NCI-H526 (cell line): ENCODE data around the gene LOXL4.
A peak's percentile ranks its signal among the peaks of the same experiment; 100 is the strongest.

Source experiments
- DNase-seq, 2 experiments: peaks; one replicate each; lab custom pipeline; 2025; lab: John Stamatoyannopoulos, UW

Gene LOXL4

DNA sequence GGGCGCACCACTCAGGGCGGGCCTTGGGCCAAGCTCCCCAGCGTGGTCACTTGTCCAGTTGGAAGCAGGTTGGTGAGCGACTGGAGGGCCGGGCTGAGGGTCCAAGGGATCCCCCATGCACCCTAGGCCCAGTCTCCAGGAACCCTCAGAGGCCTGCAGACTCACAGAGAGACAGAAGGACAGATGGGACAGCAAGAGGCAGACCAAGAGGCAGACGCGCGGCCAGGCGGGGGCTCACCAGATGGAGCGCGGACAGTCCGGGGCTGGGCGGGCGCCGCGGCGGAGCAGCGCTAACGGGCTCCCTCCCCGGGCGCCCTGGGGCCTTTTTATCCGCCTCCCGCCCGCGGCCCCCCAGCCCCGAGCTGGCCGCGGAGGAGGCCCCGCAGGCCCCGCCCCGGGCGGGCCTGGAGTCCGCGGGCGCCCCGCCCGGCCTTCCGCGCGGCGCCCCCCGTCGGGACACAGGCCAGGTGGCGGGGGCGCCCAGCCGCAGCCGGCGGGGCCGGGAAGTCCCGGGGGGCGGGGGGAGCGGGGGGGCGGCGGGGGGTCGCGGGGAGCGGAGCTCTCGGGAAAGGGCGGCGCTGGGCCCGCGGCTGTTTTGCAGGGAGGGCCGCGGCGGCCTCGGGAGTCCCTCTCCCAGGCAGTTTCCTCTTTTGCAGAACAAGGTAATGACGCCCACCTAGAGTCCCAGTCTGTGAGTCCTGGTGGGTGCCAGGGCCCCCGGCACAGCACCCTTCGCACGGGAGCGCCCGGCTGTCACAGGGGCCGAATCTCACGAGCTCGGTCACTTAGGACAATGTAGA is at the start of gene LOXL4:
Gene LOXL4, minus strand, starts transcription at position 301 of the 800 bp plus-strand sequence. CDS start 5,175 bp downstream, outside the sequence.
- DNase-seq = peak in 1 of 2 experiments; percentile 48

DNA sequence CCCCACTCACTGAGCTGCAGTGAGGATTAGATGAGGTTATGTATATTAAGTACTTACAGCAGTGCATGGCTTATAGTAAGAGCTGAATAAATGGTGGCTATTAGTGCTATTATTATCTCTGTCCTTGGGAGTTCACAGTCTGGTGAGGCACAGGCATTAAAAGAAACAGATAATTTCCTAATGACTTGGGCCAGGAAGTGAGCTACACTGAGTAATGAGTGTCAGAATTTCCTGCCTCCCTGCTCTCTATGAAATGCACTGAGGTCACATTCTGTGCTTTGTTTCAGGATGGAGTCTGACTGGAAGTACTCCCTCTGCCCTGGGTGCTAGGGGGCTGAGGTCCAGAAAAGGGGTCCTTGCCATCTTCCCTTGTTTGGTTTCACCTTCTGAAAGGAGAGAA is 48.7 kb upstream of the LOXL4 start:
- no peak for DNase-seq

DNA sequence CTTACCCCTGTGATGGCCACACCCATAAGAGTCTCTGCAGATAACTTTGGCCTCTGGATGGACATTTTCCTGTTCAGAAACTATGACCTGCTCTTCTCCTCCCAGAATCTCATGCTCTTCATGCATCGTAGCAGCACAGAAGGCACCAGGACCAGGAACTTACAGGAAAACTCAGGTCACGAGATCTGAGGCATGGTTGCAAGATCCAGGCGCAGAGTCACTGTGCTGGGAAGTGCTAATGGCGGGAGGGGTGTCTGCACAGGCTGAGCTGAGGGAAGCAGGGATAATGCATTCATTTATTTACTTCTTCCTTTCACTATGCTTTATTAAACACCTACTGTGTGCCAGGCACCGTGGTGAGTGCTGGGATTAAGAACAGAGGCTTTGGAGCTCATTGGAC is 48.2 kb upstream of the LOXL4 start:
- DNase-seq = no peak

DNA sequence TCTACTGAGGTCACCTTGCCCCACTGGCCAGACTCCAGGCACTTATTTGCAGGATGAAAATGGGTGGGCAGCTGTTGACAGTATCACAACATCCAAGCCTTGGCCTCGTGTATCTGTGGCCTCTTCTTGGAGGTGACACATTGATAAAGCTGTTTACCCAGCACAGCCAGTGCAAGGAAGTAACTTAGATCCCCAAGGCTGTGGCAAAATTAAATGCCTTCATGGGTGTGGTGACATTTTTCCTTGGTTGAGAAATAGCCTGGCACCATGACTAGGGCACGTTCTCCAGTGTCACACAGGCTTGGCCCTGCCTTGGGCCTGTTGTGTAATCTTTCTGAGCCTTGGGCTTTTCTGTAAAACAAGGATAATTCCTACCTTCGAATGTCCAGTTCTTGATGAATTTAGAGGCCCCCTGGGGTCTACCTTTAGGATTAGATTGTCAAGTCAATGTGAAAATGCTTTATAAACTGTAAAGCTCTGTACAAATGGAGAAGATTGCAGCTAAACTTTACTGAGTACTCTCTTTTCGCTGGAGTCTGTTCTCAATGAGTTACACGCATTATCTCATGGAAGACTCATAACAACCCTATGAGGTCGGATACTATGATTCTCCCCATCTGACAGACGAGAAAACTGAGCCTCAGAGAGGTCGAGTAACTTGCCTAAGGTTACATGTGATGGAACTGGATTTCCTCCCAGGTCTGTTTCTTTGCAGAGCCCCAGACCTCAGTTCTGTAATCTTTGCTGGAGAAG is 46.7 kb upstream of the LOXL4 start:
- no peak for DNase-seq

DNA sequence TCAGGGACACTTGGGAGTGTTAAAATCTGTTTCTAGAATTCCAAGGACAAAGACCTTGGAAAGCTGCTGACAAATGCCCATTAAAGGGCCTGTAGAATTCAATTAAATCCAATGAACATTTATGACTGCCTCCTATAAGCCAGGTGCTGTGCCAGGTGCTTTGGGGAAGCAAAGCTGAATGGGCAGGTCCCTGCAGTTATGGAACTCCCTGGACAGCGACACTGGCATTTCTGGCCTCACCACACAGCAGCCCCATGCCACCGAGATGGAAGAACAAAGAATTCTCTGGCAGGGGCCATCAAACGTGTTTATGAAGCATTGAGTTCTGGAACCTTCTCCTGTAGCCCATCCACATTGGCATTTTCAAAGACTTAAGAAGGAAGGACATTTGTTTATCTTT is 45.6 kb upstream of the LOXL4 start:
- no peak for DNase-seq

DNA sequence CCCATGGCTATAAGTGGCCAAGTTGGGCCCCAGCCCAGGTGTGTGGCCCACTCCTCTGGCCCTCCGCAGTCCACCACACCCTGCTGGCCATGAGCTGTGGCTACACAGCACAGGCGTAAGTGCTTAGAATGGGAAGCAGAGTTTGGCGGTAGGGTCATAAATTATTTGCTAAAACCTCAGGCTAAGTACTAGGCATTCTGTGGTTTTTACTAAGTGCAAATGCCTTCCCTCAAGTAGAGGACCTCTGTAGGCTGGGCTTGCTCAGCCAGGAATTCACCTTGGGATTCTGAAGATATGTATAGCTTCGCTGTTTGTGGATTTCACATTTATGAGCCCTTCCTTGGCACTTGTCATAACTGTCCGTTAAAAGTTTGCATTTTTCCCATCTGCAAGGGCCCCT is 44.8 kb upstream of the LOXL4 start:
- no peak for DNase-seq

DNA sequence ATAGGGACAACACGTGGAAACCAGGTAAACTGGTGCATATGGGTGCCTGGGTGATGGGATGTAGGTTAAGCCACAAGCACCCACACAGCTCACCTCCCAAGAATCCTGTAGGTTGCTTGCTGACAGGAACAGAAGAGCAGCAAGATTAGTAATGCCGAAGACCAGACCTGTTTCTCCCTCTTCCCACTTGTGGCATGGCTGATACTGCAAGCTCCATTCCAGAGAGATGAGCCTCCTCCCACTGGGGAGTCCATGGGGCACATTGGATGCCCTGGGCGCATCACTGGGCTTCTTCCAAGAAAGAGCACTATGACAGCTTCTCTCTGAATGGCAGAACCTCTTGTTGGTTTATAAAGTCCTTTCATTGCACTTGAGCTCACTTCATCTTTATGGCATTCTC is 44.4 kb upstream of the LOXL4 start:
- DNase-seq = no peak

DNA sequence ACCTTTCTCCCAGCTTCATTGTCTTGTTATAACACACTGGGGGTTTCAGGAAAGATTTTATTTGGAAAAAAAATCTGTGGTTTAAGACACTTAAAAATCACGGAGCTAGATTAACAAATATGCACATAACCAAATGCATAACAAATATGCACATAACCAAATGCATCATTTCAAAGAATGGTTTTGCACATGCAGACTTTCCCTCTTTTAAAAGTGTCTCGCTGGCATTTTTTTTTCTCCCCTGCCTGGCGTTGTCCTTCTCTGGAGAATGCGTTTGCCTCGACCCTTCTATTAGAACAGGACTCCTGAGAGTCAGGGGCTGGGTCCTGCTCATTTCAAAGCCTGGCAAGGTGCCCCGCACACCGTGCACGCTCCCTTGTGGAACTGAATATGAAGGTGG is 42.7 kb upstream of the LOXL4 start:
- no peak for DNase-seq

DNA sequence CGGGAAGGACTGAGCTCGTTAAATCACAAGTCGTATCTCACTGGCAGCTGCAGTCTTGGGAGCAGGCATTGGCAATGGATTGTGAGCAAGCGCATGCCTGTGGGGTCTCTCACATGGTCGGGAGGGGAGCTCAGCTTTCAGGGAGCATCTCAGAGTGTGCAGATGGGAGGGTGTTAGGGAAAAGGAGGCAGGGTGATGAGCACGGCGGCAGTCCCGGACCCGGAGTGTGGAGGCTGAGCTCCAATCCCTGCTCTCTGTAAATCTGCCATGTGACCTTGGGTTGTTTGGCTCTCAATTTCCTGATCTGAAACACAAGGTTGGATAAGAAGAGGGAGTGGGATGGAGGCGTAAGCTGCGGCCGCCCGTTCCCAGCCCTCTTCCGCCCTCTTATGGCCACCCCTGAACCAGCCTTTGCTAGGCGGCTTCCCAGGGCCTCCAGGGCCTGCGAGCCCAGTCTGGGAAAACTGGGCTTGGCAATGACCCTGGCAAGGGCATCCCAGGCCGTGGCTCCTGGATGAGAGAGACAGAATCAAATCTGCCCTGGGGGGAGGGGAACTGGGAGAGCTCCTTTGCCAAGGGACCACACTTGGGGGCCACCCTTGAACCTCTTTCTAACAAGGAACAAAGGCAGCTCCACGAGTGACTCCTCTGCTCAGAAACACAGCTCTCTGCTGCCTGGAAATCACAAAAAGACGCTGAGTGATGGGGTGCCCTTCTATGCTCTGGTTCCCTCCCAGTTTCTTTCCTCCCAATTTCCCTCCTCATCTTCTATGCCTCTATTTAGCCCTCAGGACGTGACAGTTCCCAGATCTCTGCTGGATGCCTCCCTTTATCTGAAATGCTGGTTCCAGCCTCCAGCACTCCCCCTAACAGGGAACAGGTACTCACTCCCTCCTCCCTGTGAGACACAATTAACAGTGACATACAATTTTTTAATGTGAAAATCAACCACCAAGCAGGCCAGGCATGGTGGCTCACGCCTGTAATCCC is 41.7 kb upstream of the LOXL4 start:
- peak; percentile 13 to 73 for DNase-seq

DNA sequence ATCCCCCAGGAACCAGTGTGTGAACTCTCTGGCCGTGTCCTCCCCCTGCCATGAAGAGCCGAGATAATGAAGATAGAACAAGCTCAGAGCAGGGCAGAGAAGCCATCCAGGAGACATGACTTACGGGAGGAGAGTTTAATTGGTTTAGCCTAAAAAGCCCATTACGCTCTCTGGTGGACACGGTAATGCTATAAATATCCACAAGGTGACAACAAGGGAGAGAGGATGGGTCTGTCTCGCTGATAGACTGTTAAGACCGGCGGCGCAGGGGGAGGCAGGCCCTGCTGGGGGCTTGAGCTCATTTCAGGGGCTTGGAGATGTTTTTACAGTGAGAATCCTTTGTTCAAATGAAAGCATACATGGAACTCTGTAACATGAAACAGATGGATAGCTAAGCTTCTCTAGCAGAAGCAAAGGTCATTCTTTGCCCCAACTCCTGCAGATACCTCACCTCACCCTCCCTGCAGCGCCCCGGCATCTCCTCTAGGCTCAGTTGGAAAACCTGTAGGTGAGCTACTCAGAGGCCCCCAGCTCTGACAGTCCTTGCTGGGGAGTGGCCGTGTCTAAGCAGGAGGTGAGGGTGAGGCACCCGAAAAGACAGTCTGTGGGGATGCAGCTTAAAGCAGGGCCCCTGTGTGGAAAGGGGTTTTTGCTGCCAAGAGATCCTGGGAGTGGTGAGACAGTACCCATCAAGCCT is 40.8 kb upstream of the LOXL4 start:
- peak in 1 of 2 experiments; percentile 19 for DNase-seq

DNA sequence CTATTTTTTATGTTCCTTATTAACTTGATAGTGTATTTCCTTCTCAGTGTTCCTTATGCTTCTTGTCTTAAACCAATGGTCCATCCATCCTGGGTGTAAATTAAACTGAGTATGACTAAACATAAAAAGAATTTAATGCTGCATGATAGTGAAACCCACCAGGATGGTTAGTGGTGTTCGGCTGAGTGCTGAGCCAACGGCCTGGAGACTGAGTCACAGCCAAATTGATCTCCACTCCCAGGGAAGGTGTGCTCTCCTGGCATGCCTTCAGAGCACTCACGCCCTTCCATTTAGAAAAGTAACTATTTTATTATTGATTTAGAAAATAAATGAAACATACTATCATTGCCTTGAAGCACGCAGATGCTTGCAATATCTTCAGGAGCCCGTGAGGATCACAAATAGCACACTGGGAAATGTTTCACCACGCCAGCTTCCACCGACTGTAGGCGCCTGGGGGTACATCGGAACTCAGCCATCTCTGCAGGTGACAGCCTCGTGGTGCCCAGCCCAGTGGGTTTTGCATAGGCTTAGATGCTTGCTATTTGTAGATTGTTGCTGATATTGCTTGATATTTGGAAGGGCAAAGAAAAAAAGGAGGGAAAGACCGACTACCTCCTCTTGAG is 40.0 kb upstream of the LOXL4 start:
- peak in 1 of 2 experiments; percentile 11 for DNase-seq

DNA sequence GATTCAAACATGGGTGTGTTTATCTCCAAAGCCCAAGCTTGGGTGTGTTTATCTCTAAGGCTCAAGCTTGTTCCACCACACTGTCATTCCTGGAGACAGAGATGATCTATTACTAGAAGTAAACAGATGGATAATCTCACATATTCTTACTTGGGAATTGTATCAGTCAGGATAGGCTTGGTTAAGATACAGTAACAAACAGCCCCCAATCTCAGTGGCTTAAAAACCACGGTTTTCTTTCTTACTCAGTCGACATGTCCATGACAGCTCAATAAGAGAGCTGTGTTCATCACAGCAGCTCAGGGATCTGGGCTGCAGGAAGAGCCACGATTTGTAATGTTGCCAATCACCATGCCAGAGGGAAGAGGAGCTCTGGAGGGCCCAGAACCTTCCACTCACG is 38.5 kb upstream of the LOXL4 start:
- DNase-seq = no peak

DNA sequence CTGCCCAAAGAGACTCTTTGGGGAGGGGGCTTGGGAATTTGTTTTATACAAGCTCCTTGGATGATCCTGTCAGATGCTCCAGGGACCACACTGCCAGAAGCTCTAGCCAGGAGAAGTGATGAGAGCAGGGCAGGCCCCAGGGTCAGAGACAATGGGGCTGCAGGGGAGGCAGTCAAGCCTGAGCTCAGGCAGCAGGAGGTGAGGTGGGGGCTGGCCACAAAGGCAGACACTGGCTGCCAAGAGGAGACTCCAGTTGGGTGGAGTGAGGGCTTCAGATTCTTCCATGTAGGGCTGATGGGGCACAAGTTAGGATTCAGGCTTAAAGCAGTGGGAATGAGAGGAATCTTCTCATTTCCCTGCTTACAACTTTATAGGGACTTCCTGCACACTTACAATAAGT is 35.6 kb upstream of the LOXL4 start:
- no peak for DNase-seq

DNA sequence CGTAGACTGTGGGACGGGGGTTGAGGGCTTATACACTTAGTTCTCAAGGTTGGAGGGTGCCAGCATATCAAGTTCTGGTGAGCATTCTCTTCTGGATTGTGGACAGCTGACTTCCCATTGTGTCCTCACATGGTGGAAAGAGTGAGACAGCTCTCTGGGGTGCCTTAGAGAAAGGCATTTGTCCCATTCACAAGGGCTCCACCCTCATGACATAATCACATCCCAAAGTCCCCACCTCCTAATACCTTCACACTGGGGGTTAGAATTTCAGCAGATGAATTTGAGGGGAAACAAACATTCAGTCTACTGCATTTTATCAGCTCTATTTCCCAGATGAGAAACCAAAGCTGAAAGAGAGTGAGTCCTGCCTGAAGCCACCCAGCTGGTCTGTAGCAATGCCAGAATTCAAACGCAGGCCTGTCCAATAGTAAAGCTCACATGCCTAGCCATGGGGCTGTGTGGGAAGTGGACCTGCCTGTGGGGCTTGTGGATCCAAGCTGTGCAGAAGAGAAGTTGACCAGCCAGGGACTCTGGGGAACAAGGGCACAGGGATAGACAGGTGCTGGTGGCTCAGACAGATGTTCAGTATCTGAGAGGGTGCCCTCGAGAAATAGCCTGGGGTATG is 34.9 kb upstream of the LOXL4 start:
- no peak for DNase-seq

DNA sequence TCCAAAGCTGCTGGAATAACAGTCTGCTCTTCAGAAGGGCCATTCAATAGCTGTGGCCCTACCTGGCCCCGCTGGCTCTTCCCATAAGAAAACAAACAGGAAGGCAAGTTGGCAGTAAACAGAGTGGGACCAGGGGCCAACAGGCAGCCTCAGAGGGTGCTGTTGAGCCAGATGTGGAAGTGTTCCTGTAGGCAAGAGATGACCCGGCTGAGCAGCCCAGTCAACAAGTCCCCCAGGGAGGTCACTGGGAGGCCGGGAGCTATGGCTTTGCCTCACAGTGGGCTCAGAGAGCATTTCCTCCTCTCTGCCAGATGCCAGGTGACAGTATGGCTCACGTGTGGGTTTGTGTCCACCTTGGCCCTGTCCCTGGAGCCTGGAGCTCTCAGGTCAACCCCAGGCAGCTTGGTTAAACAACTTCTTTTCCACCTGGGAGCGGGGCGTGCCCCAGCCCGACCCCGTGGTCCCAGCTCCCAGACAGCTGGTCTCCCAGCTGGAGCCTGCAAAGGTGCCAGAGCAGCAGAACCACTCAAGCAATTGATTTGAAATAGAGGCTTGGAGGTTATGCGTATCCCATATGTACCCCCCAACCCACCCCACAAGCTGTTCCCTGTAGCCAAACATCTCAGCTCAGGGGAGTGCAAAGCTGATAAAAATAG is 33.8 kb upstream of the LOXL4 start:
- DNase-seq = no peak

DNA sequence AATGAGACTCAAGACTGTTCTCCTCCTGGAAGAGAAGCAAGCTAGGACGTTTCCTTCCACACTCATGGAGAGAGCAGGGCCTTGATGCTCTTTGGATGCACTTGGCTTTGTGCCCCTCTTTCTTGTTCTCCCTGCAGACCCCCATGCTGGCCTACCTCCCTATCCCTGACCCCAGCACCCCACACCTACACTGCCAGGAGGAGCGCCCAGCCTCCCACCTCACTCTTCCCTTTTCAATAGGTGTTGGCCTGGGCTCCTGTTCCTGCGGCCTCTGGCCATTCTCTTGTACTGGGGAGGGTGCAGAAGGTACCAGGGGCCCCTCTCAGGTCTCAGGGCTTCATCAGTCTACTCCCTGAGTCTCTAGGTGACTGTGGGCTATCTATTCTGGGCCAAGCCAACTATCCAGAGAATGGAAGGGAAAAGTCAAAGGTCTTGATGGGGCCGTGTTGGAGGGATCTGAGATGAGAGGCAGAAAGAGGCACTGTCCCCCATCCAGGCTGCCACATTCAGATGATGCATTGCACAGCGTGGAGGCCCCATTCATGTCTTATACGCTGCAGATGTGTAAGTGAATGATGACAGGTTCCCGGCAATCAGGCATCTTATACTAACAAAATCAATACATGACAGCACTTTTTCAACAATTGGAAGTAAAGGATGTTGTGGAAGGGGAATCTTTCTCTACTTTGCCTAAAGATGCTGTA is 32.7 kb upstream of the LOXL4 start:
- no peak for DNase-seq

DNA sequence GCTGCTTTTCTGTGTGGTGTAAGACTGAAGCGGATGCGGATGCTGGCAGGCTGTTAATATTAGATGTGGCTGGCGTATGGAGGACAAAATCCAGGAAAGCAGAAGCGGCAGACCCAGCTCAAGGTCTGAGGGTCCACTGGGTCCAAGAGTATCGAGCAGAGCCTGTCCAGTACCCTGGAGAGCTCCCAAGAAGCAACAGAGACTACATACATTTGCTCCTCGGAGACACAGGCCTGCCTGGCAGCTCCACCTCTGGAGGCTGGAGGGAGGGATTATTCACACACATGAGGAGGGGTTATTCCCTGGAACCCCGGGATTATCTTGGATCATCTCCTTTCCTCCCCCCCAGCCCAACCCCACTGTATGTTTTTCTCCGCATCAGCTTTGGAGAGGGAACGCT is 31.3 kb upstream of the LOXL4 start:
- no peak for DNase-seq

DNA sequence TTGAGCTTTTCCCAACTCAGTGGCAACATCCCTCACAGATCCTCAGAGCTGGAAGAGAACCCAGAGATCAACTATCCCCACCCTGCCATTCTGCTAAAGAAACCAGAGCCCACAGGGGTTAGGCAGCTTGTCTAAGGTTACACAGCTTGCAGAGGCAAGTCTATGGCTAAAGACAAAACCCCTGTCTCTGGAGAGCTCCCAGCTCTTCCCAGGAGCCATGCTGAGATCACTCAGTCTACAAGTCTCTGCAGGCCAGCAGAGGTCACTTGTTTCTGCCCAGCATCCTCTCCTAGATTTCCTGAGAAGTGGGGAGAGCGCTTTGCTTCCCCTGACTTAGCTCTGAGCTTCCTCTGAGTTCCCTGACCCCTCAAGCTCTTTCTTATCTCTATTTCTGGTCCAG is 28.5 kb upstream of the LOXL4 start:
- DNase-seq = no peak

DNA sequence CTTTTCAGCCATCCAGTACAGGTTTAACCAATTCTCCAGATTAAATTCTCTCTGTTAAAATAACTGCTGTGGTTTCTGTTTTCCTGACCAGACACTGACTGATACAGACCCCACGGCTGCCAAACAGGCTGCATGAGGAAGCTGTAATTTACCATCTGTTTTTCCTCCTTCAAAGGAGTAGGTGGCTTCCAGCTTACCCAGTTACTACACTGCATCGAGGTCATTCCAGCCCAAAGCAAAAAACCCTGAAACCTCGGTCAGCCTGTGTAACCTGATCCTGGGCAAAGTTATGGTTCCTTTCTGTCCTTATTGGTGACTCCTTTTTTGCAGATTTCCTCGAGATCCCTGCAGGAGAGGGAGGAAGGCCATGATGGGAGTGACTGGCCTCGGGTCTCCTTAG is 27.9 kb upstream of the LOXL4 start:
- DNase-seq = no peak
